GM03348 (cell line): ENCODE measurements around the gene SH3D21.

Source experiments
- DNase-seq: peaks from one replicate; pipeline ENCODE4 v3.0.0; 2012; ENCODE audit warnings: low spot score

SH3D21 gene

GRCh38 chr1:36306210-36306901 is at the start of gene SH3D21:
TSS of gene SH3D21 (plus strand) at chr1:36306368. CDS start at chr1:36306421, 53 bp downstream.
- peak; percentile 42 for DNase-seq

GRCh38 chr1:36256558-36257374 is 49.4 kb upstream of the SH3D21 start:
- DNase-seq = no peak

DNA sequence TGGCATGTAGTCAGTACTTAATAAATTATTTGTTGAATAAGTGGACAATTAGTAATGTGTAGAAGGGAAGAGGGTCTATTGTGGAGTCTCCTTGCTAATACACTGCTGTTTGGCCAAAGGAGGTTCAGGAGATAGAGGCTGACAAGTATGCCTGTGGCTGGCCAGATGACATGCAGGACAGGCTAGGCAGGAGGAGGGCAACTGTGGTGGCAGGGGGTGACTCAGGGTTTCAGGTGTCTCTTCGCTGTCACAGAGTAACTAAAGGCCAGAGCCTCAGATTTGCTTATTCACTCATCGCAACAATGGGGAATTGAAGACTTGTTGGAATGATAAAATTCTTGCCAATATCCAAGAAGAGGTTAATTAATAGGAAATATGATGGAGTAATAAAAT is 48.8 kb upstream of the SH3D21 start:
- DNase-seq = no peak

- DNase-seq = no peak
Observed at GRCh38 chr1:36258960-36259344, 47.2 kb upstream of the SH3D21 start.

DNA sequence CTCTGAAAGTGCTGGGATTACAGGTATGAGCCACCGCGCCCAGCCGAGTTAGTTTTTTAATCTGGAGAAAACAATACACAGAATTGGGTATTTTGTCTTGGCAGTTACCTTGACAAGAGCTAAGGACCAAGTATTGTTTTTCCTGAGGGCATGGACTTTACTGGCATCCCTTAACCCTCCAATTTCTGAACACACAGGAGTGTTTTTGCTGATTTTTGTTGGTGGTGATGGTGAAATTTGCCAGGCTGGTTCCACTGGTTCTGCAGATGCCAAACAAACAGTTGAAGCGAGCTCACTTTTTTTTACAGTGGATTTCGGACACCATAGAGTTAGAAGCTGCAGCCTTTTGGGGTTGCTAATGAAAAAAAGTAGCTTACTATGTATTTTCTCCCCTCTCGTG is 37.2 kb upstream of the SH3D21 start:
- DNase-seq = no peak

DNA sequence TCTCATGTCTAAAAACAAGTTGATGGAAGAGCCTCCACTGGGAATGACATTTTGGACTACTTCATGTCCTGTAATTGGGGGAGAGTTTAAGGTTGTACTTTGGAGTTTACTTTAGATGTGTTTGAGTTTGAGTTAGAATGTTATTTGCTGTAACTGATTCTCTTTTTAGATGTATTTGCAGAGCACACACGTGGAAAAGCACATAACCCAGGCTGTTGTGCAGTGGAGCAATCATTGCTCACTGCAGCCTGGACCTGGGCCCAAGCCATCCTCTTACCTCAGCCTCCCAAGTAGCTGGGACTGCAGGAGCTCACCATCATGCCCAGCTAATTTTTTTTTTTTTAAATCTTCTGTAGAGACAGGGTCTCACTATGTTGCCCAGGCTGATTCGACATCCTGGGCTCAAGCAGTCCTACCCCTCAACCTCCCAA is 36.7 kb upstream of the SH3D21 start:
- no peak for DNase-seq

- DNase-seq = no peak
Observed at GRCh38 chr1:36273024-36273423, 33.1 kb upstream of the SH3D21 start.

- DNase-seq = no peak
Observed at GRCh38 chr1:36274201-36274600, 32.0 kb upstream of the SH3D21 start.

DNA sequence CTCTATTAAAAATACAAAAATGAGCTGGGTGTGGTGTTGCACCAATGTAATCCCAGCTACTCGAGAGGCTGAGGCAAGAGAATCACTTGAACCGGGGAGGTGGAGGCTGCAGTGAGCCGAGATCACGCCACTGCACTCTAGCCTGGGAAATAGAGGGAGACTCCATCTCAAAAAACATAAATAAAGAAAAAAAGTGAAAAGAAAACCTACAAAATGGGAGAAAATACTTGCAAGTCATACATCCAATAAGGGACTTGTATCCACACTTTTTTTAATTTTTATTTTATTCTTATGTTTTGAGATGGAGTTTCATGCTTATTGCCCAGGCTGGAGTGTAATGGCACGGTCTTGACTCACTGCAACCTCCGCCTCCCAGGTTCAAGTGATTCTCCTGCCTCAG is 29.5 kb upstream of the SH3D21 start:
- DNase-seq = no peak

- peak; percentile 45 for DNase-seq
Observed at GRCh38 chr1:36279110-36279788, 26.9 kb upstream of the SH3D21 start.

- no peak for DNase-seq
Observed at GRCh38 chr1:36279789-36280296, 26.3 kb upstream of the SH3D21 start.

- peak; percentile 20 for DNase-seq
Observed at GRCh38 chr1:36284061-36284460, 22.1 kb upstream of the SH3D21 start.

DNA sequence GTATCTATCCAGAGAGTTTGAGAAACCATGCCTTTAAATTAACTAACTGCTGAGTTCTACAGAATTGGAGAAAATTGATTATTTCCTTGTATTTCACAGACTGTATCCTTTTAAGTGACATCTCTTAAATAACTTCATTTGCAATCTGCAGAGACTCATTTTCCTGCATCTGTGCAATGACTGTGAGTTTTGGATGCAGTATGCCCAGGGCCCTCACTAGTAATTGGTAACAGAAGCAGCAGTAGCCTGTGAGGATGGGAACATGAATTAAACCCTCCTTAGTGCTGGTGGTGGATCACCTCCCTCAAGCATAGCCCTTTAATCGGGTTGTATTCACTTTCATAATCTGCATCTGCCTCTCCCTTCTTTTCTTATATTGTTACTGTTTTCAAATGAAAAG is 21.7 kb upstream of the SH3D21 start:
- DNase-seq = no peak

- DNase-seq = peak; percentile 81
Observed at GRCh38 chr1:36285443-36286101, 20.6 kb upstream of the SH3D21 start.

DNA sequence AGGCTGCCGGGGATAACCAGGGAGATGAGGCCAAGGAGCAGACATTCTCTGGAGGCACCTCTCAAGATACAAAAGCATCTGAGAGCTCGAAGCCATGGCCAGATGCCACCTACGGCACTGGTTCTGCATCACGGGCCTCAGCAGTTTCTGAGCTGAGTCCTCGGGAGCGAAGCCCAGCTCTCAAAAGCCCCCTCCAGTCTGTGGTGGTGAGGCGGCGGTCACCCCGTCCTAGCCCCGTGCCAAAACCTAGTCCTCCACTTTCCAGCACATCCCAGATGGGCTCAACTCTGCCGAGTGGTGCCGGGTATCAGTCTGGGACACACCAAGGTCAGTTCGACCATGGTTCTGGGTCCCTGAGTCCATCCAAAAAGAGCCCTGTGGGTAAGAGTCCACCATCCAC is 19.4 kb upstream of the SH3D21 start:
- no peak for DNase-seq

DNA sequence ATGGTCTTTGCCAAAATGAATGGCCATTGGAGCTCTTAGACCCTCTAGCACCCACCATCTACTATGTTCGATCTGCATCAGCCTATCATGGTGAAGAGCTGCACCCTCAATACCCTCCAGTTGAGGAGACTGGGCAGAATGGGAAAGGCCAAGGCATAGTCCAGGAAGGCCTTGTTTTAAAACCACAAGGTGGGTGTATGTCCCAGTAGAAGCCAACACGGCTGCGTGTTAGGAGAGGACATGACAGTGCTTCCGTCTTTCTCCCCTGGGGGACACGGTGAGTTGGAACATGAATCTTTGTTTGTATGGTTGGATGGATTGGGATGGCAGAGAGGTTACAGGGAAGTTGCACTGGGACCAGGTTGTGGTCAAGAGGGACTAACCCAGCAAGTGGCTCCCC is 18.6 kb upstream of the SH3D21 start:
- no peak for DNase-seq

DNA sequence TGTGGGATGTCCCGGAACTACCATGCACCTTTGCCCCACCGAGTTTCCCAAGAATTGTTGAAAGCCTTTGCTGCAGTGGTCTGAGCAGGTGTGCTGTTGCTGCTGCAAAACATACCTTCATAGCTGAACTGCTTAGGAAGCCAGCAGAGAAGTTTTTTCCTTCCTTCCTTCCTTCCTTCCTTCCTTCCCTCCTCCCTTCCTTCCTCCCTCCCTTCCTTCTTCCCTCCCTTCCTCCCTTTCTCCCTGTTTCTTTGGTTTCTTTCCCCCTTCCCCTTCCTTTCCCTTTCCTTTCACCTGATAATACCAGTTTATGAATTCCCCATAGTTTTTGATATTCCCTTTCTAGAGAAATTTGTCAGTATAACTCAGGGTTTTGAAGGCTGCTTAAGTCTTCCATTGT is 10.8 kb upstream of the SH3D21 start:
- no peak for DNase-seq

GRCh38 chr1:36297062-36297461 is 9.1 kb upstream of the SH3D21 start:
- DNase-seq = no peak

- DNase-seq = no peak
Observed at GRCh38 chr1:36298640-36299039, 7.5 kb upstream of the SH3D21 start.

DNA sequence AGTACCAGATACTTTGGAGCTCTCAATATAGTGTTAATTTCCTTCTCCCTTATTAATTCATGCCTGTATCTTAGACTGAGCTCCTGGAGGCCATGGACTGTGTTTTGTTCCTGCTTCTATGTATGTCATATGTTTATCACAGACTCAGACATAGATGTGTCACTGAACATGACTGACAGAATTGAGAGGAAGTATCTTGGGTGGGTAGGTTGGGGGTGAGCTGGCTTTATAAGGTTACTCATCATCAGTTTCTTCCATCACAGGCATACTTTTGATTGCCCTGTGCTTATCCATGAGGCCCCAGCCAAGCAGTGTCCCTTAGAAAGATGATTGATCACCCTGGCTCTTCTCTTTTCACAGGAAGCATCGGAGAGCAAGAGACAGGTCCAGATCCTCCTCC is 5.6 kb upstream of the SH3D21 start:
- no peak for DNase-seq

- DNase-seq = no peak
Observed at GRCh38 chr1:36301220-36301619, 4.9 kb upstream of the SH3D21 start.

GRCh38 chr1:36303244-36303643 is 2.9 kb upstream of the SH3D21 start:
- DNase-seq = no peak
